Uterus (tissue), 2 donors: ENCODE data around the gene FMN2.

Source experiments
- POLR2A ChIP-seq, 2 donors: fragments of 450-650 bp; IDR thresholded peaks; one replicate each; pipeline ENCODE4 v1.6.1; 2016; ENCODE audit warnings: antibody characterized with exemption in 2 of 2, mild to moderate bottlenecking in 1 of 2, moderate library complexity in 1 of 2
- TF ChIP-seq, protein P1 (sequence below), 4 experiments: fragments of 200-600 bp in 2 of 4; fragments of 450-650 bp in 2 of 4; sonication (generic) in 2 of 4; IDR thresholded peaks; one replicate each; pipeline ENCODE4 v1.5.1; 2016 to 2019; ENCODE audit warnings: antibody characterized with exemption in 4 of 4, mild to moderate bottlenecking in 2 of 4, moderate library complexity in 1 of 4

DNA sequence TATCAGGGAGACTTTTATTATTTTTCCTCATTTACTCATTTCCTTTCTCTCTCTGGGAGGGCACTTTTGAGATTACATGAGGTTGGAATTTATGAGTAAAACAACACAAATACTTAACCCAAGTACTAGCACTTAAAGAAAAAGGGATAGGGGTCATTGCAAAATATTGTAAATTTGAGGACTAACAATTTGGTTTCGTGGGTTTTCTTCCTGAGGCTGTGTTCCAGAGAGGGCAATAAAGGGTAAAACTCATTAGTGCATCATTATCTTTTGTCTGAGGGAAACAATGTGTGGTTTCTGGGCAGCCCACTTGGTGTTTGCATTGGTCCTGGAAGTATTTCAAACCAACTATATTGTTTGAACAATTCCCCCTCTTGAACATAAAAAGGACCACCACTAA is 423.8 kb downstream of the FMN2 start:
- TF ChIP-seq, protein P1, sequence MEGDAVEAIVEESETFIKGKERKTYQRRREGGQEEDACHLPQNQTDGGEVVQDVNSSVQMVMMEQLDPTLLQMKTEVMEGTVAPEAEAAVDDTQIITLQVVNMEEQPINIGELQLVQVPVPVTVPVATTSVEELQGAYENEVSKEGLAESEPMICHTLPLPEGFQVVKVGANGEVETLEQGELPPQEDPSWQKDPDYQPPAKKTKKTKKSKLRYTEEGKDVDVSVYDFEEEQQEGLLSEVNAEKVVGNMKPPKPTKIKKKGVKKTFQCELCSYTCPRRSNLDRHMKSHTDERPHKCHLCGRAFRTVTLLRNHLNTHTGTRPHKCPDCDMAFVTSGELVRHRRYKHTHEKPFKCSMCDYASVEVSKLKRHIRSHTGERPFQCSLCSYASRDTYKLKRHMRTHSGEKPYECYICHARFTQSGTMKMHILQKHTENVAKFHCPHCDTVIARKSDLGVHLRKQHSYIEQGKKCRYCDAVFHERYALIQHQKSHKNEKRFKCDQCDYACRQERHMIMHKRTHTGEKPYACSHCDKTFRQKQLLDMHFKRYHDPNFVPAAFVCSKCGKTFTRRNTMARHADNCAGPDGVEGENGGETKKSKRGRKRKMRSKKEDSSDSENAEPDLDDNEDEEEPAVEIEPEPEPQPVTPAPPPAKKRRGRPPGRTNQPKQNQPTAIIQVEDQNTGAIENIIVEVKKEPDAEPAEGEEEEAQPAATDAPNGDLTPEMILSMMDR (IDR thresholded peaks at IDR 0.05): no peak
- no peak for TF ChIP-seq POLR2A (IDR thresholded peaks at IDR 0.05)
